Activated CD4-positive, CD25-positive, alpha-beta regulatory T cell treated with anti-CD3 and anti-CD28 coated beads, Interleukin-2, amount 50 U/mL, for 72 hours (primary cell): ENCODE measurements around the gene CLEC7A.

ENCODE experiments used
- DNase-seq: peaks from one replicate; pipeline ENCODE4 v3.0.0; 2021

The CLEC7A gene

GRCh38 chr12:10130042-10130441 lies at the start of gene CLEC7A:
CLEC7A (minus strand) TSS chr12:10130199; CDS start chr12:10130082, 117 bp downstream.
- no peak for DNase-seq

GRCh38 chr12:10179776-10180181 lies 49.8 kb upstream of the CLEC7A start:
- DNase-seq = no peak

GRCh38 chr12:10178821-10179220 lies 48.8 kb upstream of the CLEC7A start, which contains the start of gene TMEM52B:
TMEM52B (plus strand) TSS chr12:10179032; CDS start chr12:10179575, 543 bp downstream.
- DNase-seq = no peak

GRCh38 chr12:10175846-10176636 lies 46.0 kb upstream of the CLEC7A start:
- DNase-seq = no peak

- DNase-seq = no peak
These were observed 45.1 kb upstream of the CLEC7A start for GRCh38 chr12:10174986-10175614.

- DNase-seq = no peak
These were observed 42.2 kb upstream of the CLEC7A start, which contains the start of gene OLR1 for GRCh38 chr12:10171973-10172728. OLR1 (minus strand) TSS chr12:10172132; CDS start chr12:10172077, 55 bp downstream.

GRCh38 chr12:10170216-10170615 lies 40.2 kb upstream of the CLEC7A start:
- no peak for DNase-seq

GRCh38 chr12:10169104-10169503 lies 39.1 kb upstream of the CLEC7A start:
- DNase-seq = no peak

- no peak for DNase-seq
These were observed 37.6 kb upstream of the CLEC7A start for GRCh38 chr12:10167599-10167998.

GRCh38 chr12:10165421-10165820 lies 35.4 kb upstream of the CLEC7A start:
- no peak for DNase-seq

GRCh38 chr12:10163084-10163483 lies 33.1 kb upstream of the CLEC7A start:
- DNase-seq = no peak

- no peak for DNase-seq
These were observed 30.8 kb upstream of the CLEC7A start for GRCh38 chr12:10160617-10161385.

GRCh38 chr12:10159280-10159679 lies 29.3 kb upstream of the CLEC7A start:
- DNase-seq = no peak

- DNase-seq = no peak
These were observed 28.4 kb upstream of the CLEC7A start for GRCh38 chr12:10158406-10158805.

- DNase-seq = no peak
These were observed 26.0 kb upstream of the CLEC7A start for GRCh38 chr12:10155966-10156365.

- DNase-seq = no peak
These were observed 24.1 kb upstream of the CLEC7A start for GRCh38 chr12:10154145-10154496.

GRCh38 chr12:10153271-10154144 lies 23.5 kb upstream of the CLEC7A start:
- peak; percentile 64 for DNase-seq

- DNase-seq = no peak
These were observed 21.6 kb upstream of the CLEC7A start for GRCh38 chr12:10151621-10152020.

- no peak for DNase-seq
These were observed 17.9 kb upstream of the CLEC7A start for GRCh38 chr12:10147714-10148403.

- no peak for DNase-seq
These were observed 13.1 kb upstream of the CLEC7A start for GRCh38 chr12:10142976-10143589.

GRCh38 chr12:10140001-10140400 lies 10.0 kb upstream of the CLEC7A start:
- DNase-seq = no peak
